SH-SY5Y (cell line): Measurements from ENCODE around the gene SAP25.

ENCODE experiments used
- GATA2 ChIP-seq: IDR thresholded peaks from 2 replicates; pipeline ENCODE4 v1.6.1; 2011; ENCODE audit warnings: mild to moderate bottlenecking, low read depth, low read length
- GATA3 ChIP-seq: IDR thresholded peaks from 2 replicates; pipeline ENCODE4 v1.6.1; 2011; ENCODE audit warnings: low read depth, mild to moderate bottlenecking, low read length, moderate library complexity

The SAP25 gene

GRCh38 chr7:100572949-100573675 lies 588 bp downstream of the SAP25 start:
- no peak for TF ChIP-seq GATA2
- no peak for TF ChIP-seq GATA3

DNA sequence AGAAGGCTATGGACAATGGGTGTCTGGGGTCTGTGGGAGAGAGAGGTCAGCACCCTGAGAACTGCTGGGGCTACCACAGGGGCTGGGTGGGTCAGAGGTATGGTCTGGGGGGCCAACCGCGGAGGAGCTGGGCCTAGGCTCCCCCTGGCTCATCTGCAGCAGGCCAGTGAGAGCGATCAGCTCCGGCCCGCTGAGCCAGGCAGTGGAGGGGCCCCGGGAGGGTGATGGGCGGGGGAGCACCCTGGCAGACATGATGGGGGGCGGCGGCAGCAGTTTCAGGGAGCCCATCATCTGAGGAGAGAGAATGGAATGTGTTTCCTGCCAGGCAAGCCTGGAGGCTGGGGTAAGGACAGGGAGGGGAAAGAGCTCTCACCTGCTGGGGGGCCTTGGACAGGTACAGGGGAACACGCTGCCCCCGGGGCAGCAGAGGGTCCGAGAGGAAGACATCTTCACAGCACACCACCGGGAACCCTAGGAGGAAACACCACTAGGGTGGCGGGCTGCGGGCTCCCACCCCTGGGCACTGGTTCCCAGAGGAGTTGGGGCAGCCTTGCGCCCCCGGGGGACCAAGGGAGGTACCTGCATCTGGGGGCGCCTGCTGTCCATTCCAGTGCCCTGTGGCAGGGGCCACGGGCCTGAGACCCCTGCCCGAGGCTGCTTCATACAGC lies 1.3 kb downstream of the SAP25 start:
- TF ChIP-seq GATA3 (no peak), GATA2 (no peak)

GRCh38 chr7:100571829-100572116 lies 1.9 kb downstream of the SAP25 start:
- no peak for TF ChIP-seq GATA2
- TF ChIP-seq GATA3: no peak

DNA sequence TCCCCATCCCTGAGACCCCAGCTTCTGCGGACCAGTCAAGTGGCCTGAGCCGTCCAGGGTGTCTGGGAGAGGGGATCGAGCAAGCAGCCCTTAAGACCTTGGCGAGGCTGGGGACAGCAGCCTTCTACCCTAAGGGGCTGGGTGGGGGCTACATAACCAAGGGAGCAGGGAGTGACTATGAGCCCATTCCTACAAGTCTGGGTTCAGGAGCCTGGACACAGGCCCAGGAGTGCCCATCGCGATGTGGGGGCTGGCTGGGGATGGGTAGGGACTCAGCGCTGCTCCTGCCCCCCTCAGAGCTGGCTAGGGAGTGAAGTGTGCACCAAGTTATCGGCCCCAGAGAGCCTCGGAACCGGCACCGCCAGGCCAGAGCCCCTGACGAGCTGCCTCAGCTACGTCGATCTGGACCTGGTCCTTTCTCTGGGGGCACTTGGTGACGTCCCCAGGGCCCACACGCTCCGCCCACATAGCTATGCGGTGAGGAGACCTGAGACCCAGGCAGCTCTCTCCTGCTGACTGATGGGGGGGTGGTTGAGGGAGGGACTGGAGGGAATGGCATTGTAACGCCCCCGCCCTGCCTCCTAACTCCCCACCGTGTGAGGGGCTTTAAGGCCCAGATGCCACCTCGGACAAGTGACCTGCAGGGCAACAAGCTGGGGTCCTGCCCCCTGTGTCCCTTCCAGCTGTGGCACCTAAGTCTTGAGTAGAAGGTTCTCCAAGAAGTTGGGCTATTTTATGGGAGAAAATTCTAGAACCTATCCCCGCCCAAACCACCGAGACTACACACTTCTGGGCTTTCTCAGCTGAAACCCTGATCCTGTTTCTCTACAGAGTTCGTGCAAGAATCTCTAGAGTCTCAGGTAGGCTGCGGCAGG lies 2.5 kb downstream of the SAP25 start:
- TF ChIP-seq GATA3 (no peak), GATA2 (no peak)

DNA sequence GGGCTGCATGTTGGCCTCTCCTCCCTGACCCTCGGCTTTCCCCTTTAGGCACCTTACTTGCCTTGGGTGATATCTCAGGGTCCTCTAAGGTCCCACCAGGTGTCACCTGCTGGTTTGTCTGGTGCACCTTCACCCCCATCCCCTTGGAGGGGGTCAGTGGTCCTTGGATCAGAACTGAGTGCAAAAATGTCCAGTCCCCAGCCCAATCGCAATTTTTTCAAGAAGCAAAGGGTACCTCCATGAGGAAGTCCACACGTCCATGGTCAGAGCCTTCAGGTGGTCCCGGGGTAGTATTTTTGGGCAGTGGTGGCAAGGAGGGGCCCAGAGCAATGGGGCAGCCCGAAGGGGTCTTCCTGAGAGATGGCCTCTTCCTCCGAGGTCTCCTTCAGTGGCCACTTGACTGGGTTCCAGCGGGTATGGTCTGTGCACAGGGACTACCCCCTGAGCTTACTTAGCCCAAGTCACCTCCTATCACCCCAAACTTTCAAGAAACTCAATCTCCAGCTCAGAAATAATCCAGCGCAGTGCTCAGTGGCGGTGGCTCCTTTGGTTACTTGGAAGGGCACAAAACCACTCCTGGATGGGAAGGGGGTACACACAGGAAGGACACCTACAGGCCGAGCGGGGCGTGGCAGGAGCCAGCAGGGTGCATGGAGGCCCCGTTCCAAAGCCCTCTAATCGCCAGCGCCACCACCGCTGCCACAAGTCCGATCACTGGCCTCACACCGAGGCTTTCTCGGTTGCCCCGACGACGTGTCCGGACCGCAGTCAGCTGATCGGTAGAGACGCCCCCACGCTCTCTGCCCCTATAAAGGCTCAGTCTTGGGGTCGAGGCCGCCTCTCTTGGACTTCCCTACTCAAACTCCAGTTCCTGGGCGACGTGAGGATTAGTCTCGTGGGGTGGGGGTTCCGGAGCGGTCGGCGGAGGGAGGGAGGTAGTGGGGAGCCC lies 4.5 kb downstream of the SAP25 start:
- TF ChIP-seq GATA3: no peak
- no peak for TF ChIP-seq GATA2

GRCh38 chr7:100568176-100568895 lies 5.4 kb downstream of the SAP25 start:
- TF ChIP-seq GATA3: no peak
- no peak for TF ChIP-seq GATA2

GRCh38 chr7:100567751-100568175 lies 5.9 kb downstream of the SAP25 start:
- no peak for TF ChIP-seq GATA2
- no peak for TF ChIP-seq GATA3

GRCh38 chr7:100567031-100567730 lies 6.5 kb downstream of the SAP25 start:
- TF ChIP-seq GATA3 (no peak), GATA2 (no peak)

- no peak for TF ChIP-seq GATA3
- no peak for TF ChIP-seq GATA2
These were observed 7.6 kb downstream of the SAP25 start for GRCh38 chr7:100566018-100566531.

- TF ChIP-seq GATA3: no peak
- no peak for TF ChIP-seq GATA2
These were observed 8.5 kb downstream of the SAP25 start for GRCh38 chr7:100565133-100565571.

DNA sequence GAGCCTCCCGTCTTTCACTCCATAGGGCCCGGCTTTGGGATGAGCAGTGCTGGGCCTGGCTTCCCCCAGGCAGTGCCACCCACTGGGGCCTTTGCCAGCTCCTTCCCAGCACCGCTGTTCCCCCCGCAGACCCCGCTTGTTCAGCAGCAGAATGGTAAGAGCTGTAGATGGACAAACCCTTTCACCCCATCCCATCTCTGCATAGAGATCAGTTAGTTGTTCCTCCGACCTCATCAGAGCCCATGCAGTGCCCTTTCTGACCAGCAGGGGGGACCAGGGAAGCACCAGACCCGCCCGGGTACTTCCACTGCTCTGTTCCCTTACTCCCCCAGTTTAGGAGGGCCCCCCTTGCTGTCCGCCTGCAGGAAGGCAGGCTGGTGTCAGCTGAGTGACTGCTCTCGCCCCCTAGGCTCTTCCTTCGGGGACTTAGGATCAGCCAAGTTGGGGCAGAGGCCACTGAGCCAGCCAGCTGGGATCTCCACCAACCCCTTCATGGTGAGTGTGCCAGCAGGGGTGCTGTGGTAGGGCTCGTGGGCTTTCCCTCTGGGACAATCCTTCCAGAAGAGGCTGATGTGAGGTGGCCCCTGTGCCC lies 9.8 kb downstream of the SAP25 start:
- TF ChIP-seq GATA3: no peak

GRCh38 chr7:100563100-100563564 lies 10.6 kb downstream of the SAP25 start:
- no peak for TF ChIP-seq GATA2
- TF ChIP-seq GATA3: no peak
